Measurements from ENCODE around the gene NEDD4L.

The NEDD4L gene

GRCh38 chr18:58389745-58390144, 345.7 kb downstream of the NEDD4L start:
- no peak for DNase-seq

DNA sequence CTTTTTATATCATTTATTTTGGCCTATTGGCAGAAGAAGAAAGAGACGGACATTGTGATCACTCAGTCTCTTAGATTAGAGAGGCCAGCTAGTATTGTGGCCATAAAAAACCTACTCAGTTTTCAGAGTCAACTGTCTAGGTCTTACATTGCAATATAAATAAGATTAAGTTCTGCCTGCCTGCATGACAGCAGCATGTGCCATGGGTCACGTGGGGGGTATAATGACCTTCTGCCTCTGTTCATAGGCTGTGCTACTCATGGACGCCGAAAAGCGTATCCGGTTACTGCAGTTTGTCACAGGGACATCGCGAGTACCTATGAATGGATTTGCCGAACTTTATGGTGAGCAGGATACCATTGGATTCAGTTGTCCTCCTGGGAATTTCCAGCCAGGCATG, 346.4 kb downstream of the NEDD4L start:
- DNase-seq = no peak

GRCh38 chr18:58391231-58391825, 347.3 kb downstream of the NEDD4L start:
- no peak for DNase-seq

DNA sequence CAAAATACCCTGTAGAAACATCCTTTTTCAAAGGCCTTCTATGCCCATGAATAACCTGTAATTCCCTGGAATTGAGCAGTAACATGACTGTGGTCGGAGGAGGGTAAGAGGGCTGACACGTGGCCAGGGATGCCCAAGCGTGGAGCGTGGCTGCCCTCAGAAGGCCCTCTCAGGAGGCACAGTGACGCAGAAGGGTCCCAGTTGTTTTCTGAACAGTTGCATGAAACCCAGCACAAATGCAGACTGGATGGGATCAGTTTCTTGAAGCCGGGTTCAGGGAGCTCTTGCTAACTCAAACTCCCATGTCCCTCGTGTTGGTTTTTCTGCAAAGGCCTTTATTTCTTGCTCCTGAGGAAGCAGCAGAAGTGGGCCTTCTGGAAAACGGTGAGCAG, 347.9 kb downstream of the NEDD4L start:
- no peak for DNase-seq

DNA sequence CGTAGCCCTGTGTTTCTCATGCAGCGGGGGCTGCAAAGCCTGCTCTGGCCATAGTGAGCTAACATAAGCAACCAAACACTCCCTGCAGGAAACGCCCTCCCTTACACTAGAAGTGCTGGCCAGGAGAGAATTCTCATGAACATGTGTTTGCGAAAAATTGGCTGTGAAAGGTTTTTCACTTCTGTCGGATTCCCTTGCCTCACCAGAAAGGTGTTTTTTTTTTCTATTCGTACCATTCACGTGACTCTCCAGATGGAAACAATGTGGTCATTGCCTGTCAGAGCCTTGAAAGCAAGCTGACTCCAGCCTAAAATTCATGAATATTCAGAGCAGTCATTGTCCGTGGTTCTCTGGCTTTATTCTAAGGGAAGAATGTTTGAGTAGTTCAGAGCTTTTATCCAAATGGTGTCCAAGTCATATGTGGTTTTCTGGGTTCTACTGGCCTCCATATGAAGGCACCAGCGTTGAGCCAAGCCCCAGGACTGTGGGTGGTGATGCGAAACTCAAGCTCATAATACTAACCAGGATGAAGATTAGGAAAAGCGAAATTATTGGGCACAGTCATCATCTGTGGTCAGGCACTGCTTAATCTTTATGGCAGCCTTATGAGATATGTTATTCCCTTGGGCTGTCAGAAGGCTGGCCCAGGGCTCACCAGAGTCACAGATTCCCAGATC, 348.4 kb downstream of the NEDD4L start:
- no peak for DNase-seq

- no peak for DNase-seq
Measured at GRCh38 chr18:58393295-58393694, 349.3 kb downstream of the NEDD4L start.

DNA sequence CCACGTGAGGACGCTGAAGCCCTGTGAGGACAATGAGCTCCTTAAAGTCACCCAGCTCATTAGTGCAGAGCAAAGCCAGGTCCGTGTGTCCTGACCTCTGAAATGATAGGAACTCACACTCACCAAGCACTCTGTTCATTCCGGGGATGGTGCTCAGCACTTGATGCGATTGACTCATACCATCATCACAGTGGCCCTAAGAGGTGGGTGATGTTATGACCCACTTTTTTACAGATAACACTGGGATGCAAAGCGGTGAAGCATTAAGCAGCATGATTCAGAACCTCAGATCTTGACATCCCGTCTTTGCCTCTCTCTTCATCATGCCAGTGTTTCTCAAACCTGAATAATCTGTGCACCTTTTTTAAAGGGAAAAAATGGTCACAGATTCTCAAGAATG, 350.0 kb downstream of the NEDD4L start:
- peak; percentile 10 for DNase-seq

DNA sequence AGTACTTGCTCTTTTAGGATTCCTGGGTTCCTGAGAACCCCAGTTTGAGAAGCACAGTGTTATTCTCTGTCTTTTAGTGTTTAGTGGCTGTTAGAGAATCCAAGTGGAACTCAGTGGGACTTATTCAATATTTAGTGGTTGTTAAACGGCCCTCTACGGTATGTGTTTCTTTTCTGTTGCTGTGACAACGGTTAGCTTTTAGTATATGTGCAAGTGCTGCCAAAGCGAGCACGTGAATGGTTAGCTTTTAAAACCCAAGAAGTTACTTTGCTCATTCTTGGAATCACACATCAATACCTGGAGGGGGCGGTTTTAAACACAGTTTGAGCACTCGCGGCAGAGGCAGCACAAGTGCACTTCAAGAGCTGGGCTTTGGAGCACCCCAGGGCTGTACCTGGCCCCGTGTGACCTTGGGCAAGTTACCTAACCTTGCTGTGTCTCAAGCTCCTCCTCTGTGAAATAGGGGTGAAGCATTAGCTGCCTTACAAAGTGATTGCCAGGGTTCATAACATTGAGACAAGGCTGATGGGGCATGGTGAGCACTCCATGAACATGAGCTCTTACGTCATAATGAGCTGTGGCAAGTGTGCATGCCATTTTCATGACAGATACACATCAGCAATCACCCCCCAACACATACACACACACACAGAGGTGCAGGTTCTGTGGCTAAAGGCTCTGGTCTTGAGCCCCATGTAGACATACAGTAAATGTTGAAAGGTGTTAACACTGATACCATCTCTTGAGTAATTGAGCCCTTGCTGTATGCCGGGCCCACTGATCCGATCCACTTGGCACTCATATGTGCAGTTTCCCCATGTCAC, 350.8 kb downstream of the NEDD4L start:
- DNase-seq = no peak

DNA sequence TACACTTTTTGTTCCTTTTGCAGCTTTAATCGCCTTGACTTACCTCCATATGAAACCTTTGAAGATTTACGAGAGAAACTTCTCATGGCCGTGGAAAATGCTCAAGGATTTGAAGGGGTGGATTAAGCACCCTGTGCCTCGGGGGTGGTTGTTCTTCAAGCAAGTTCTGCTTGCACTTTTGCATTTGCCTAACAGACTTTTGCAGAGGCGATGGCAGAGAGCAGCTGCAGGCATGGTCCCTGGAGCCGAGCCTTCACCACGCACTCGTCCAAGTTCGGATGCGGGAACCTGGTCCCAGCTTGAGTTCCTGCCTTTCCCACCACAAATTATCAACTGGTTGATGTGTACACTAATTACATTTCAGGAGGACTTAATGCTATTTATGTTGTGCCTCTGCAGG, 352.1 kb downstream of the NEDD4L start:
- no peak for DNase-seq

- no peak for DNase-seq
Measured at GRCh38 chr18:58396966-58397365, 352.9 kb downstream of the NEDD4L start.

- DNase-seq = no peak
Measured at GRCh38 chr18:58397385-58398132, 353.5 kb downstream of the NEDD4L start.

GRCh38 chr18:58398648-58399398, 354.8 kb downstream of the NEDD4L start:
- DNase-seq = no peak

- DNase-seq = no peak
Measured at GRCh38 chr18:58400331-58400870, 356.4 kb downstream of the NEDD4L start.

- DNase-seq = no peak
Measured at GRCh38 chr18:58401191-58401590, 357.2 kb downstream of the NEDD4L start.

DNA sequence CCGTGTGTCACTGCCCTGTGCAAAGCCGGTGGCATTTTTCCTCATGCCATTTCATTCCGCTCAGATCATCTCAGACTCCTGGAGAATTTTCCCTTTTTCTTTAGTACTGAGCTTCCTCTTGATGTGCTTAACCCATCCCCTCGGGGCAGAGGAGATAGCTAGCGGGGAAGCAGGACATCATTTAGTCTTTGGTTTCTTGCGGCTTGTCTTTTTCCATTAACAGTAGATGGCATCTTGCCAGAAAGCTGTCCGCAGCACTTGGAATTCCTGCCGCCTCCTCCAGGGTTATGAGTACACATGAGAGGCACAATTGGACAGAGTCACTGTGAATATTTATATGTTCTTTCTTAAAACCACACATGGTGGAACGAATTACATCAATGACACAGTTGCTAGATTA, 358.2 kb downstream of the NEDD4L start:
- DNase-seq = no peak

DNA sequence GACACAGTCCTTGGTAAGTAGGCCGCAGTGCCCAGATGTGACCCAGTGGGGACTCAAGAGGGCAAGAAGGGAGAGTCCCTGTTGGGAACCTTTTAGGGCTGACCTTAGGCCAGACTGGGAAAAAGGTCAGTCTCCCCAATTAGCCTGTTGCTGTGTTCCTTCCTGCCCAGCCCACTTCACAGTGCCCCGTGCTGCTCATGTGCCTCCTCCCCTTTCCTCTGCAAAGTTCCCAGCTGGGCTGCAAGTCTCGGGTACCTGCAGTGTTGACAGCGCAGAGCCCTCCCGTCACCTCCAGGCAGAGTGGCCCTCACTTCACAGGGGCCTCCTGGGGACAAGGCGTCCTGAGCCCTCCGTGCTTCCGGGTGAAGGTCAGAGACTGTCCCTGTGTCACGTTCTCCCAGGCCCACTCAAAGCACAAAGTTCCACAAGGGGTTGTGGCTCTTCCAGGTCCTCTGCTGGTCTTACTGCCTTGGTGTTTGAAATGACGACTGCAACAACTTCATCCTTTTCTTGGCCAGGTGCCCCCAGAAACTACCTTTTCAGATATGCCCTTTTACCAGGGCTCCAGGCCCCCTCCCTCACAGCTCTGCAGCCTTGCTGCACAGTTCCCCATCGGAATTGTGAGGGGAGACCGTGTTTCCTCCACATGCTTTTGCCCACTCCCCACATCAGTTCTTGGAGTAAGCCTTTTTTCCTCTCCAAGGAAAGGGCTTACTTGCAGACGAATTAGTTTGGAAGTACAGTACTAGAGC, 359.1 kb downstream of the NEDD4L start:
- DNase-seq = no peak

- no peak for DNase-seq
Measured at GRCh38 chr18:58403799-58404455, 359.9 kb downstream of the NEDD4L start.

- DNase-seq = no peak
Measured at GRCh38 chr18:58405107-58405898, 361.3 kb downstream of the NEDD4L start.

GRCh38 chr18:58407263-58407648, 363.2 kb downstream of the NEDD4L start:
- DNase-seq = no peak

All from CD4-positive, alpha-beta T cell treated with Interleukin-4 for 4 hours (primary cell).